Progenitor cell of endocrine pancreas (in vitro differentiated cells): ENCODE measurements around the gene THSD4. TPM values are rescaled to one million over a fixed set of nuclear protein-coding genes. Genes with fewer than 3 reads are reported as not detected.

Experiments
- DNase-seq: peaks from one replicate; pipeline ENCODE4 v3.0.0; 2021; ENCODE audit warnings: low spot score; ENCODE audit not compliant: unreplicated experiment
- H3K27ac Mint-ChIP-seq: 2 replicates; pipeline ENCODE4 v1.8.0; 2021; ENCODE audit warnings: mild to moderate bottlenecking, moderate library complexity, mixed read lengths
- H3K27me3 Mint-ChIP-seq: 2 replicates; pipeline ENCODE4 v1.8.0; 2021; ENCODE audit warnings: mixed read lengths
- H3K36me3 Mint-ChIP-seq: 2 replicates; pipeline ENCODE4 v1.8.0; 2022; ENCODE audit warnings: mixed read lengths; ENCODE audit not compliant: insufficient read depth
- H3K4me1 Mint-ChIP-seq: 2 replicates; pipeline ENCODE4 v1.8.0; 2021; ENCODE audit warnings: low read depth, mixed read lengths
- H3K4me3 Mint-ChIP-seq: 2 replicates; pipeline ENCODE4 v1.8.0; 2021; ENCODE audit warnings: low read depth, mild to moderate bottlenecking, moderate library complexity, mixed read lengths
- H3K9me3 Mint-ChIP-seq: 2 replicates; pipeline ENCODE4 v1.8.0; 2021; ENCODE audit warnings: low read depth, mixed read lengths
- total RNA-seq: library from RNA; stranded (reverse); gene quantifications from 2 replicates; pipeline ENCODE4 v1.2.1, GENCODE V29; 2021
- TF ChIP-seq, protein P1 (sequence below): fragments of 200-600 bp; sonication (generic); IDR thresholded peaks from one replicate; pipeline ENCODE4 v1.5.0; 2021; ENCODE audit warnings: antibody characterized with exemption, mild to moderate bottlenecking; ENCODE audit not compliant: unreplicated experiment

Gene THSD4
- total RNA-seq, 1 donor from 2014 or later: 6.8 TPM

DNA sequence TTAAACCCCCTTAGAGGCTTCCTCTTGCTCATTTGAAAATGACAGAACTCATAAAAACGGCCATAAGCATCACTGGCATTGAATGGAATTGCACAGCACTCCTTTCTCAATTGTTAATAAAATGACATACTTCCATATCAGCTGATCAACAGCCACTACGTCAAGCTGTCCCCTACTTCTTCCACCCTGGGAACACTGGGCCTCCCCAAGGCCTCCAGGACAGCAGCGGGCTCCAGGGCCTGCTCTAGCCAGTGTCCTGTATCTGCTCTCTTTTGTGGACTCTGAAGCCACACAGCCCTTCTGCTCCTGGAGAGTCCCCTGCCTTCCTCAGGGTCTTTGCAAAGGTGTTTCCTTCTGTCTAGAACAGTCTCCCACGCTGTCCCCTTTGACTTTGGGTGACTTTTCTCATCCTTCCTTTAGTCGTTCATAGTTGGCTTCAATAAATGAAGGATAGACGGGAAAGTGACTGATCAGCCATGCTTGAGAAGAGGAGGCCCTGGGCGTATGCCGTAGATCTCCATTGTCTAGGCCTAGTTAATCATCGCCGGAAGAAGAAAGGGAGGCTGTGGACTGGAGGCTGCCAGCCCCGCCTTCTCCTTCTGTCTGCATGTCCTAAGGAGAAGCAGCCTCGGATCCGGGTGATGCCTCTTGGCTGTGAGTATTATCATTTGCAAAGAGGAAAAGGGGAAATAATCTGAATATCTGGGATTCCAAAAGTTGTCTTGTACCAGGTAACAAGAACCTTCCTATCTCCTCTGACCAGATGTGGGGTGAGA, 4.7 kb upstream of the THSD4 start:
- no peaks in the 10 kb centered on the region for H3K36me3 Mint-ChIP-seq
- no peak for DNase-seq
- peaks cover 42% of the 10 kb centered on the region for H3K27me3 Mint-ChIP-seq
- no peak overlapping the region for H3K27ac Mint-ChIP-seq
- H3K9me3 Mint-ChIP-seq: no peaks in the 10 kb centered on the region
- H3K4me1 Mint-ChIP-seq: peaks cover 11% of the 10 kb centered on the region
- no peak overlapping the region for H3K4me3 Mint-ChIP-seq
- TF ChIP-seq, protein P1, sequence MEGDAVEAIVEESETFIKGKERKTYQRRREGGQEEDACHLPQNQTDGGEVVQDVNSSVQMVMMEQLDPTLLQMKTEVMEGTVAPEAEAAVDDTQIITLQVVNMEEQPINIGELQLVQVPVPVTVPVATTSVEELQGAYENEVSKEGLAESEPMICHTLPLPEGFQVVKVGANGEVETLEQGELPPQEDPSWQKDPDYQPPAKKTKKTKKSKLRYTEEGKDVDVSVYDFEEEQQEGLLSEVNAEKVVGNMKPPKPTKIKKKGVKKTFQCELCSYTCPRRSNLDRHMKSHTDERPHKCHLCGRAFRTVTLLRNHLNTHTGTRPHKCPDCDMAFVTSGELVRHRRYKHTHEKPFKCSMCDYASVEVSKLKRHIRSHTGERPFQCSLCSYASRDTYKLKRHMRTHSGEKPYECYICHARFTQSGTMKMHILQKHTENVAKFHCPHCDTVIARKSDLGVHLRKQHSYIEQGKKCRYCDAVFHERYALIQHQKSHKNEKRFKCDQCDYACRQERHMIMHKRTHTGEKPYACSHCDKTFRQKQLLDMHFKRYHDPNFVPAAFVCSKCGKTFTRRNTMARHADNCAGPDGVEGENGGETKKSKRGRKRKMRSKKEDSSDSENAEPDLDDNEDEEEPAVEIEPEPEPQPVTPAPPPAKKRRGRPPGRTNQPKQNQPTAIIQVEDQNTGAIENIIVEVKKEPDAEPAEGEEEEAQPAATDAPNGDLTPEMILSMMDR: no peak

DNA sequence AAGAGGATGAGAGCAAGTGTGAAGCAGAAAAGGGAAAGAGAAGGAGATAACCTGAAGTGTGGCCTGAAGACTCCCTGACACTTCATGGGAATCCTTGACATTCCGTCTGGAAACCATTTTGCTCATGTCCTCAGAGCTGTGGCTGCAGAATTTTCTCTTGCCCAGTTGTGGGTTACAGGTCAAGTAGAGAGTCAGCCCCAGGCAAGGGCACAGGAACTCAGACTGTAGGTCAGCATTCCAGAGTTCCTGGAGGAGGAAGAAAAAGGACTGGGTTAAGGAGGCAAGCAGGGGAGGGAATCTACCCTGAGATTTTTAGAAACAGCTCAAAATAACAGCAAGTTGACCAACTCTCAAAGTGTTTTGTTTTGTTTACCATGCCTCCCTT, 4.1 kb upstream of the THSD4 start:
- H3K4me3 Mint-ChIP-seq: no peak overlapping the region
- no peak for DNase-seq
- no peaks in the 10 kb centered on the region for H3K9me3 Mint-ChIP-seq
- H3K27me3 Mint-ChIP-seq: peaks cover 44% of the 10 kb centered on the region
- no peak overlapping the region for H3K27ac Mint-ChIP-seq
- TF ChIP-seq, protein P1: no peak
- no peaks in the 10 kb centered on the region for H3K36me3 Mint-ChIP-seq
- H3K4me1 Mint-ChIP-seq: peaks cover 12% of the 10 kb centered on the region

DNA sequence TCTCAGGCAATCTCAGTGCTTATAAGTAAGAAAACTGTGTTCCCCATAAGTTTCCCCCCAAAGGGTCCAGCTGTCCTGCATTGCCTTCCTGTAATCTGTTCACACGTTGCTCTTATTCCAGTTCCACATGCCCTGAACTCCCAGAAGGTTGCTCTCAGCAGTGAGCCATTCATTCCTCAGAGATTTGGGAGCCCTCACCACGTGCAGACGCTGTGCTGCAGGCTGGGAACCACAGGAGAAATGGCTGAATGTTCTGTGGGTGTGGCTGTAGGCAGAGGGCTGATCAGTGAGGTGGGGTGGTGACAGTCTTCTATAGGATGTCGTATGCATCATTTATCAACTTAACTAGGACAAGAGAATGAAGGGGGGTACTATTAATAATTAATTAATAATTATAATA, 3.3 kb upstream of the THSD4 start:
- Mint-ChIP-seq H3K27ac (no peak overlapping the region), H3K4me1 (peaks cover 16% of the 10 kb centered on the region), H3K36me3 (no peaks in the 10 kb centered on the region), H3K4me3 (no peak overlapping the region), H3K9me3 (no peaks in the 10 kb centered on the region), H3K27me3 (peaks cover 52% of the 10 kb centered on the region)
- DNase-seq: no peak
- TF ChIP-seq, protein P1: no peak

DNA sequence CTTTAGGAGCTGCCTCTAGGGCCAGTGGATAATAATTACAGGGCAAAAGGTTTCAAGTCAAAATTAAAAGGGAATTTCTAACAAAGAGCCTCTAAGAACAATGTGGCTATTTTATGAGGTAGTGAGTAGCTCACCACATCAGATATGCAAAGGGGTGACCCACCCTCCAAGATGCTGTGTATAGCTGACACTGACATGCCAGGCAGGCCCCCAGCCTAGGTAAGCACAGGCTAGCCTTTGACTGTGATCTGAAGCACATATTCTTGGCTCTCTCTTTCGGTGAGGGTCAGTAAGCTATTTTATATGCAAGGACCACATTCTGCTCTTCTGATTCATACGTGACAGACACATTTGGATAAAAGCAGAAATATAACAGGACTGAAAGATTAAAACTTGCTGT, 2.8 kb upstream of the THSD4 start:
- DNase-seq: no peak
- Mint-ChIP-seq H3K9me3 (no peaks in the 10 kb centered on the region), H3K4me3 (no peak overlapping the region), H3K36me3 (no peaks in the 10 kb centered on the region), H3K27ac (no peak overlapping the region), H3K27me3 (peaks cover 57% of the 10 kb centered on the region), H3K4me1 (peaks cover 16% of the 10 kb centered on the region)
- TF ChIP-seq, protein P1: no peak

DNA sequence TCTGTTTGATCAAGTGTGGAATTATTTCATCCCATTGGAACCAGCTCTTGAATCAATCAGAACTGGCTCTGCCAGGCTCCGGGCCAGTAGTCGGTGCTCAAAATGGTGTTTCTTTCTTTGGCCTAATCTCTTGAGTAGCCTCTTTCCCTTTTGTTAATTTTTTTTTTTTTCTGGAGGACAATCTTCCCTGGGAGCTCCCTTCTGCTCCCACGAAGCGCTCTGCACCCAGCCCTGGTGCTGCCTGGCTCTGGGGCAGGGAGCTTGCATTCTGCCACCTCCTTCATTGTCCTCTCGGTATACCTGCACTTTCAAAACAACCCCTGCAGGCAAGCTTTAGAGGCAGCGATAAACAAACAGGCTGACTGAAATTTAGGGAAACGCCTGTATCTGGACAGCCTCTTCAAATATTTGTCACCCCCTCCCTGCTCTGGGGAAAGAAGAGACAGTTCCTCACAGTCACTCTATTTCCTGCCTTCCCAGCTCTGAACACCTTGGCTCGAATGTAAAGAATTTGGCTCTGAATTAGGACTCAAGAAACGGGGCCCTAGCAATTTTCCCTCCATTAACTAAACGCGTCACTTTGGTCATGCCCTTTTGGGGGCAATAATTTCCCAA, 1.1 kb upstream of the THSD4 start:
- Mint-ChIP-seq H3K4me3 (peak overlapping the region; percentile 72), H3K27me3 (peaks cover 71% of the 10 kb centered on the region), H3K27ac (no peak overlapping the region), H3K36me3 (no peaks in the 10 kb centered on the region), H3K9me3 (no peaks in the 10 kb centered on the region), H3K4me1 (peaks cover 16% of the 10 kb centered on the region)
- TF ChIP-seq, protein P1: no peak
- no peak for DNase-seq
